Fibroblast of pulmonary artery (primary cell): ENCODE measurements around the gene KHDRBS1.

Experiments
- DNase-seq: peaks from one replicate; pipeline ENCODE4 v3.0.0-alpha.2; 2010; ENCODE audit warnings: low read depth
- H3K4me3 ChIP-seq: replicated peaks from 2 replicates; pipeline ENCODE4 v1.5.1; 2011; ENCODE audit warnings: low read depth, mild to moderate bottlenecking, control low read depth, low read length, moderate library complexity
- TF ChIP-seq, protein P1 (sequence below): IDR thresholded peaks from 2 replicates; pipeline ENCODE4 v1.5.1; 2011; ENCODE audit warnings: mild to moderate bottlenecking, control low read depth, low read length, inconsistent platforms; ENCODE audit errors: missing control alignments

The KHDRBS1 gene

DNA sequence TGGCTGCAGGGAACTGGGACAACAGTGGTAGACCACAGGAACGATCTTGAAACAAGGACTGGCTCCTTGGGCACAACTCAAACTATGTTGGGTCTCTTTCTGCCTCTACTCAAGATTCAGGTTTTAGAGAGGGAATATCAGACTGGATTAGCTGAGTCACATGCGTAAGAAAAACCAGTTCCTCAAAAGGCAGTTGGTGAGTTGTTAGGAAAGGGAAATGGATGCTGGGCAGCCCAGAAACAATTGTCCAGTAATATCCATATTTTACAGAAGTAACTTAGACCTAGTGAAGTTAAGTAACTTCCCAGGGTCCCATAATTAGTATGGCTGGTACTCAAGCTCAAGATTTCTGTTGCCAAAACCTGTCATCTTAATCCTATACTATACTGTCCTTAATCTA lies 32.1 kb downstream of the KHDRBS1 start:
- no peak for DNase-seq
- H3K4me3 ChIP-seq: no peak overlapping the region
- TF ChIP-seq, protein P1, sequence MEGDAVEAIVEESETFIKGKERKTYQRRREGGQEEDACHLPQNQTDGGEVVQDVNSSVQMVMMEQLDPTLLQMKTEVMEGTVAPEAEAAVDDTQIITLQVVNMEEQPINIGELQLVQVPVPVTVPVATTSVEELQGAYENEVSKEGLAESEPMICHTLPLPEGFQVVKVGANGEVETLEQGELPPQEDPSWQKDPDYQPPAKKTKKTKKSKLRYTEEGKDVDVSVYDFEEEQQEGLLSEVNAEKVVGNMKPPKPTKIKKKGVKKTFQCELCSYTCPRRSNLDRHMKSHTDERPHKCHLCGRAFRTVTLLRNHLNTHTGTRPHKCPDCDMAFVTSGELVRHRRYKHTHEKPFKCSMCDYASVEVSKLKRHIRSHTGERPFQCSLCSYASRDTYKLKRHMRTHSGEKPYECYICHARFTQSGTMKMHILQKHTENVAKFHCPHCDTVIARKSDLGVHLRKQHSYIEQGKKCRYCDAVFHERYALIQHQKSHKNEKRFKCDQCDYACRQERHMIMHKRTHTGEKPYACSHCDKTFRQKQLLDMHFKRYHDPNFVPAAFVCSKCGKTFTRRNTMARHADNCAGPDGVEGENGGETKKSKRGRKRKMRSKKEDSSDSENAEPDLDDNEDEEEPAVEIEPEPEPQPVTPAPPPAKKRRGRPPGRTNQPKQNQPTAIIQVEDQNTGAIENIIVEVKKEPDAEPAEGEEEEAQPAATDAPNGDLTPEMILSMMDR: no peak

DNA sequence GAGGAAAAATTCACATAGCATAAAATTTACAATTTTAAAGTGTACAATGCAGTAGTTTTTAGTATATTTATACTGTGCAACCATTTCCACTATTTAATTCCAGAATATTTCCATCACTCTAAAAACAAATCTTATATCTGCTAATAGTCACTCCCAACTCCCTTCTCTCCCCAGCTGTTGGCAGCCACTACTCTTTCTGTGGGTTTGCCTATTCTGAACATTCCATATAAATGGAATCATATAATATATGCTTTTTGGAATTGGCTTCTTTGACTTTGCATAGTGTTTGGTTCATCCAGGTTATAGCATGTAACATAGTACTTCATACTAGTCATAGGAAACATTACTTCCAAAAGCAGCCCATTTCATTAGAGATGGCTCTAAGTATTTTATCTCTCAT lies 34.0 kb downstream of the KHDRBS1 start:
- TF ChIP-seq, protein P1: no peak
- no peak overlapping the region for H3K4me3 ChIP-seq

DNA sequence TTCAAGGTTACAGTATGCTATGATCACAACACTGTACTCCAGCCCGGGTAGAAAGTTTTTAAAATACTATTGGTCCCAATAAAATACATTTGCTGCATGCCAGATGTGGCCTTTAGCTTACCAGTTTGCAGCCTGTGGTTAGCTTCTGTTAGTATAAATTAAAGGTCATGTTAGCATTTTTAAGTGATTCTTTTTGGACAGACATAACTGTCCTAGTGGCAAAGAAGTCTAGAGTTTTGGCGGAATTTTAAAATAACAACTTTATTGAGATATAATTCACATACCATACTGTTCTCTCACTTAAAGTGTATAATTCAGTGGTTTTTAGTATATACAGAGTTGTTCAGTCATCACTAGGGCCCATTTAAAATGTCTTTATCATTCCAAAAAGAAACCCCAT lies 34.8 kb downstream of the KHDRBS1 start:
- H3K4me3 ChIP-seq: no peak overlapping the region
- TF ChIP-seq, protein P1: no peak
- no peak for DNase-seq

More for the DNA sequence above, 34.0 kb downstream of the KHDRBS1 start:
- DNase-seq: no peak

DNA sequence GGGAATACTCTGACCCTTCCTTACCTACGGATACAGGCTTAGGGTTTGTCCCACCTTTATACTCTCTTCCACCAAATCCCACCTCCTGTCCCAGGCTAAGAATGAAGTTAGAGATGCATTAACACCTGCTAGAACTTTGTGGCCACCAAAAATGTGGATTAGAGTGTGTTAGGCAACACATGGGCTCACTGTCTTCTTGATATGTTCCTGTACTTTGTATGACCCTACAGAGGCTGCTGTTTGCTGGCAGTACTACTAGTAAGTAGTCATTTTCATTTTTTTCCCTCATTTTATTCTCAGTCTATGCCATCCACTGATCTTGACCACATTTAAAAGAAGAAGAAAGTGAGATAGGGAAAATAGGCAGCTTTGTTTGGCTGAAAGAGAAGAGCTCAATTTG lies 38.0 kb downstream of the KHDRBS1 start:
- H3K4me3 ChIP-seq: no peak overlapping the region
- TF ChIP-seq, protein P1: no peak

DNA sequence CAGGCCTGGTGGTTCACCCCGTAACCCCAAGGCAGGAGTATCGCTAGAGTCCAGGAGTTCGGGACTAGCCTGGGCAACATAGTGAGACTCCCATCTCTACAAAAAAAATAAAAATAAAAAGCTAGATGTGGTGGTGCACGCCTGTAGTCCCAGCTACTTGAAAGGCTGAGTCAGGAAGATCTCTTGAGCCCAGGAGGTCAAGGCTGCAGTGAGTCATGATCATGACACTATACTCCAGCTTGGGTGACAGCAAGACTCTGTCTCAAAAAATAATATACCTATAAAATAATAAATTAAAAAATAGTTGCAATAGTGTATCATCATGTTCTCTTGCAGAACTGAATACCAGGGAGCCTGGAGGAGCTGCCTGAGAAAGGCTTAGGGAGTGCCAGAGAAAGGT lies 39.2 kb downstream of the KHDRBS1 start:
- no peak for DNase-seq
- no peak overlapping the region for H3K4me3 ChIP-seq
- TF ChIP-seq, protein P1: no peak

More for the DNA sequence above, 38.0 kb downstream of the KHDRBS1 start:
- DNase-seq: no peak

DNA sequence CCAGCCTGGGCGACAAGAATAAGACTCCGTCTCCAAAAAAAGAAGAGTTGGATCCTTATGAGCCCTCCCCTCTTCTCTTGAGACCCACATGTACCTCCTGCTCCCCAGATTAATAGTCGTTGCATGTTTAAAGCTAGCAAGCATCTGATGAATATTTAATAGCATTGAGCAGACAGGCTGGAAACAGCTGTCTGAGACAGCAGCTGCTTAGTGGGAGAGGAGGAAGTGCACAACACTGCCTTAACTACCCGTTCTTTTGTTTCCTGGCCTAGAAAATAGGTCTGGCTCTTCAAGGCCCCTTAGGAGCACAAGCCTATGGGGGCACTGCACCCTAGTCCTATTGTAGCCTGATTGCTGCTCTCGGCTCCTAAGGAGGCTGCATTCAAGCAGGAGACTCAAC lies 41.7 kb downstream of the KHDRBS1 start:
- TF ChIP-seq, protein P1: no peak
- DNase-seq: no peak

DNA sequence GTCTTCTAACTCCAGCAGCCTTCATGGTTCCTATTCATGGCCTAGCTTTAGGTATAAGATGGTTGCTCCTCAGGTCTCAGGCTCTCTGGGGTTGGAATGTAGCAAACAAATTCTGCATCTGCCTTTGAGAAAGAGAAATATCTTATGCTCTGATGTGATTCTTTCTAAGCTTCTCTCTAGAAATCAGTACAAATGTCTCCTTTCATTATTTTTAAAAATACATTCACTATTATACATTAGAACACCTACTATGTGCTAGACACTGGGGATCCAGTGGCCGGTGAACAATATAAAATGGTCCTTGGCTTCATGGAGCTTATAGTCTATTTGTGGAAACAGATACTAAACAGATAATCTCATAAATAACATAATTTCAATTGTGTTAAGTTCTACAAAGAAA lies 42.9 kb downstream of the KHDRBS1 start:
- H3K4me3 ChIP-seq: no peak overlapping the region
- TF ChIP-seq, protein P1: no peak
- DNase-seq: no peak

More for the DNA sequence above, 41.7 kb downstream of the KHDRBS1 start:
- no peak overlapping the region for H3K4me3 ChIP-seq
